ENCODE measurements around the gene CNPY4. TPM values are rescaled to one million over a fixed set of nuclear protein-coding genes. Genes with fewer than 3 reads are reported as not detected.
A peak's percentile ranks its signal among the peaks of the same experiment; 100 is the strongest.

CNPY4 gene
- total and polyA plus RNA-seq, 2 donors (not counting 3 experiments of a cell fraction or from before 2014, with no cell fraction given) = 28.6 to 33.7 TPM

DNA sequence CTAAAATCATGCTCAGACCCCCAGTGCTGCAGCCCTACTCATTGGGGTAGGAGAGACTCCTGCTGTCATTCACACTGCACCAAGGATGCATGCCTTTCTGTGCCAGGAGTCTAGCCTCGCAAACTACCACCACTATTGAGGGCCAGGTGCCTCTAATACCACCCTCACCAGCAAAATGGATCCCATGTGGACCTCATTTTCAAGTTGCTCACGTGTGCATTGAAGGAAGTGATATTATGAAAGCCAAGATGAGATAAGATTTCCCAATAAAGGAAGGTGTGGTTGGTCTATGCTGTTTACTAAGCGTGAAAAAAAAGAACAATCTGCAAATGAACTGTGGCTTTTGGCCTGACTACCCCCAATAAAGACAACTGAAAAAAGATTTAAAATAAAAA lies 22.1 kb downstream of the CNPY4 start:
- BruUV-seq (replicated peaks) = no TSS peak
- ChIA-PET CTCF (interaction anchor here (1.1 to 1.8 kb wide), 4 partner anchors 9 to 266 kb away, joined by 3 to 14 read pairs (median 6); no protein-coding TSS in a partner anchor), POLR2A (no interaction called here)
- Histone ChIP-seq H3K9me3 (replicated peaks; ENCODE audit: control insufficient read depth, insufficient read depth, low read length) (no peaks in the 10 kb centered on the region), H3K4me1 (ENCODE audit: control insufficient read depth, extremely low read depth, insufficient read depth, low read length) (no peaks in the 10 kb centered on the region), H3K9ac (replicated peaks; ENCODE audit: extremely low read depth, insufficient read depth, low read length) (no peak overlapping the region), H3K4me2 (ENCODE audit: insufficient read depth, low read length) (no peak overlapping the region), H3K27ac (ENCODE audit: insufficient read depth, low read depth, low read length) (no peak overlapping the region), H3K79me2 (ENCODE audit: control insufficient read depth, insufficient read depth, low read length) (no peaks in the 10 kb centered on the region), H4K20me1 (replicated peaks; ENCODE audit: control insufficient read depth, extremely low read depth, insufficient read depth, low read length) (no peaks in the 10 kb centered on the region), H3K36me3 (ENCODE audit: control insufficient read depth in 2 of 2, extremely low read depth in 1 of 2, insufficient read depth in 2 of 2, low read length in 2 of 2) (no peaks in the 10 kb centered on the region), H3K4me3 (replicated peaks in 1 of 3; ENCODE audit: insufficient read depth in 1 of 3, low read depth in 1 of 3, low read length in 3 of 3) (no peak overlapping the region), H2AFZ (ENCODE audit: low read depth, low read length) (no peak overlapping the region), H3K27me3 (ENCODE audit: control insufficient read depth in 2 of 2, insufficient read depth in 2 of 2, low read length in 2 of 2) (peaks cover 0 to 3% of the 10 kb centered on the region in 2 experiments), H3K9me1 (replicated peaks; ENCODE audit: control insufficient read depth, extremely low read depth, insufficient read depth, low read length) (no peaks in the 10 kb centered on the region)
- DNase-seq (ENCODE audit: low read depth, low spot score) (no peak), FAIRE-seq (peak; percentile 42)
- dilution Hi-C loops (cut with MboI; ENCODE audit: extremely low pct_ligation_motif_present, low sequenced_read_pairs) (no loop called here), intact Hi-C loops (cut with micrococcal nuclease) (loop anchor here (10.0 kb wide), 1 partner anchor 913 kb away; no protein-coding TSS in a partner anchor)
- no peak for TF ChIP-seq GATA2 (IDR thresholded peaks at IDR 0.05; ENCODE audit: insufficient read depth, insufficient read length, low read depth, low read length)
- no peak for TF ChIP-seq EZH2 (IDR thresholded peaks at IDR 0.05; ENCODE audit: borderline replicate concordance, low read depth, low read length, severe bottlenecking)
- no peak for TF ChIP-seq JUN (IDR thresholded peaks at IDR 0.05; ENCODE audit: borderline replicate concordance, insufficient read depth, insufficient read length, low read depth)
- TF ChIP-seq POLR2A (IDR thresholded peaks at IDR 0.05; ENCODE audit: low read depth, low read length) = no peak
- TF ChIP-seq MAX (IDR thresholded peaks at IDR 0.05; ENCODE audit: insufficient read depth, insufficient read length) = no peak
- no peak for TF ChIP-seq FOS (IDR thresholded peaks at IDR 0.05; ENCODE audit: borderline replicate concordance, insufficient read depth, low read length)
- TF ChIP-seq MYC (IDR thresholded peaks at IDR 0.05; ENCODE audit: low read depth, low read length) = no peak

DNA sequence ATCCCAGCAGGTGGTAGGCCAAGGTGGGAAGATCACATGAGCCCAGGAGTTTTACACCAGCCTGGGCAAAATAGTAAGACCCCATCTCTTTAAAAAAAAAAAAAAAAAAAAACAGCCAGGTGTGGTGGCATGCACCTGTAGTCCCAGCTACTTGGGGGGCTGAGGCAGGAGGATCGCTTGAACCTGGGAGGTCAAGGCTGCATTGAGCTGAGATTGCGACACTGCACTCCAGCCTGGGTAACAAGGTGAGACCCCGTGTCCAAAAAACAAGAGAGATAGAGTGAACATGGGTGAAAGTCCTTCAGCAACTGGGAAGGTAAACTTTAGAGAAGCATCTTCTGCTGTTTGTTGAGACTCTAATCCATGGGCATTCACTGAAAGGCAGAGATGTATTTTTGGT lies 23.0 kb downstream of the CNPY4 start:
- no peak overlapping the region for H3K4me3 ChIP-seq (replicated peaks in 1 of 3; ENCODE audit: insufficient read depth in 1 of 3, low read depth in 1 of 3, low read length in 3 of 3)
- H4K20me1 ChIP-seq (replicated peaks; ENCODE audit: control insufficient read depth, extremely low read depth, insufficient read depth, low read length) = no peaks in the 10 kb centered on the region
- dilution Hi-C loops (cut with MboI; ENCODE audit: extremely low pct_ligation_motif_present, low sequenced_read_pairs) (no loop called here), intact Hi-C loops (cut with micrococcal nuclease) (loop anchor here (10.0 kb wide), 1 partner anchor 912 kb away; no protein-coding TSS in a partner anchor)
- TF ChIP-seq EZH2 (IDR thresholded peaks at IDR 0.05; ENCODE audit: borderline replicate concordance, low read depth, low read length, severe bottlenecking) (no peak), GATA2 (IDR thresholded peaks at IDR 0.05; ENCODE audit: insufficient read depth, insufficient read length, low read depth, low read length) (no peak), MYC (IDR thresholded peaks at IDR 0.05; ENCODE audit: low read depth, low read length) (no peak), FOS (IDR thresholded peaks at IDR 0.05; ENCODE audit: borderline replicate concordance, insufficient read depth, low read length) (no peak), POLR2AphosphoS5 (IDR thresholded peaks at IDR 0.05; ENCODE audit: insufficient read depth, low read depth, low read length) (no peak), JUN (IDR thresholded peaks at IDR 0.05; ENCODE audit: borderline replicate concordance, insufficient read depth, insufficient read length, low read depth) (no peak), CTCF (IDR thresholded peaks at IDR 0.05; ENCODE audit: extremely low read depth in 1 of 2, insufficient read depth in 1 of 2, low read depth in 1 of 2, low read length in 2 of 2) (no peak), MAX (IDR thresholded peaks at IDR 0.05; ENCODE audit: insufficient read depth, insufficient read length) (no peak), POLR2A (IDR thresholded peaks at IDR 0.05; ENCODE audit: low read depth, low read length) (no peak)
- H3K36me3 ChIP-seq (ENCODE audit: control insufficient read depth in 2 of 2, extremely low read depth in 1 of 2, insufficient read depth in 2 of 2, low read length in 2 of 2) = no peaks in the 10 kb centered on the region
- H3K9me1 ChIP-seq (replicated peaks; ENCODE audit: control insufficient read depth, extremely low read depth, insufficient read depth, low read length) = no peaks in the 10 kb centered on the region
- no TSS peak for BruUV-seq (replicated peaks)
- no peak overlapping the region for H2AFZ ChIP-seq (ENCODE audit: low read depth, low read length)
- ChIA-PET CTCF (interaction anchor here (1.1 to 1.6 kb wide), 3 partner anchors 9 to 265 kb away, joined by 4 to 8 read pairs (median 6); no protein-coding TSS in a partner anchor), POLR2A (no interaction called here)
- no peaks in the 10 kb centered on the region for H3K79me2 ChIP-seq (ENCODE audit: control insufficient read depth, insufficient read depth, low read length)
- peaks cover 0 to 3% of the 10 kb centered on the region in 2 experiments for H3K27me3 ChIP-seq (ENCODE audit: control insufficient read depth in 2 of 2, insufficient read depth in 2 of 2, low read length in 2 of 2)
- FAIRE-seq (no peak), DNase-seq (ENCODE audit: low read depth, low spot score) (no peak)
- H3K4me1 ChIP-seq (ENCODE audit: control insufficient read depth, extremely low read depth, insufficient read depth, low read length) = no peaks in the 10 kb centered on the region
- no peak overlapping the region for H3K27ac ChIP-seq (ENCODE audit: insufficient read depth, low read depth, low read length)
- no peaks in the 10 kb centered on the region for H3K9me3 ChIP-seq (replicated peaks; ENCODE audit: control insufficient read depth, insufficient read depth, low read length)
- H3K4me2 ChIP-seq (ENCODE audit: insufficient read depth, low read length) = no peak overlapping the region
- H3K9ac ChIP-seq (replicated peaks; ENCODE audit: extremely low read depth, insufficient read depth, low read length) = no peak overlapping the region
